OCI-LY1 (cell line): ENCODE measurements around the gene NFIX.

Experiments used
- H2AFZ ChIP-seq: fragments of 200-600 bp; sonication (generic), shearing (Covaris generic); 2 replicates; pipeline ENCODE4 v1.6.0; 2014; ENCODE audit warnings: antibody characterized with exemption, mild to moderate bottlenecking, low read length
- H3F3A ChIP-seq: fragments of 200-600 bp; sonication (generic), shearing (Covaris generic); 2 replicates; pipeline ENCODE4 v1.6.0; 2014; ENCODE audit warnings: mild to moderate bottlenecking, antibody characterized with exemption, low read length, moderate library complexity; ENCODE audit not compliant: insufficient read depth
- H3K27ac ChIP-seq: fragments of 200-600 bp; sonication (generic); 2 replicates; pipeline ENCODE4 v1.5.1; 2014; ENCODE audit warnings: low read length, mixed run types, mild to moderate bottlenecking, low read depth; ENCODE audit not compliant: poor library complexity, severe bottlenecking
- H3K27me3 ChIP-seq: fragments of 200-600 bp; sonication (generic); 2 replicates; pipeline ENCODE4 v1.6.0; 2014; ENCODE audit warnings: antibody characterized with exemption, mild to moderate bottlenecking, low read length, moderate library complexity; ENCODE audit not compliant: insufficient read depth
- H3K36me3 ChIP-seq: fragments of 200-600 bp; sonication (generic); 2 replicates; pipeline ENCODE4 v1.6.1; 2014; ENCODE audit warnings: mild to moderate bottlenecking, antibody characterized with exemption, low read length, moderate library complexity, mixed read lengths; ENCODE audit not compliant: insufficient read depth
- H3K4me1 ChIP-seq: fragments of 200-600 bp; sonication (generic); 2 replicates; pipeline ENCODE4 v1.5.1; 2014; ENCODE audit warnings: mild to moderate bottlenecking, low read length, moderate library complexity; ENCODE audit not compliant: insufficient read depth, severe bottlenecking
- H3K4me2 ChIP-seq: fragments of 200-600 bp; sonication (generic), shearing (Covaris generic); 2 replicates; pipeline ENCODE4 v1.6.1; 2014; ENCODE audit warnings: low read length
- H3K4me3 ChIP-seq: fragments of 200-600 bp; sonication (generic); 2 replicates; pipeline ENCODE4 v1.5.1; 2014; ENCODE audit warnings: low read length, low read depth, mild to moderate bottlenecking, mixed read lengths; ENCODE audit not compliant: poor library complexity, severe bottlenecking
- H3K79me2 ChIP-seq: fragments of 200-600 bp; shearing (Covaris generic); 2 replicates; pipeline ENCODE4 v1.6.1; 2016; ENCODE audit warnings: mixed run types, low read length, mixed read lengths; ENCODE audit not compliant: insufficient read depth
- H3K9ac ChIP-seq: fragments of 200-600 bp; sonication (generic), shearing (Covaris generic); 2 replicates; pipeline ENCODE4 v1.6.1; 2014; ENCODE audit warnings: mild to moderate bottlenecking, low read length, mixed read lengths
- H3K9me2 ChIP-seq: fragments of 200-600 bp; sonication (generic), shearing (Covaris generic); 2 replicates; pipeline ENCODE4 v1.6.1; 2014; ENCODE audit warnings: low read depth, mild to moderate bottlenecking, low read length, mixed read lengths
- H3K9me3 ChIP-seq: fragments of 200-600 bp; shearing (Covaris generic); 2 replicates; pipeline ENCODE4 v1.6.1; 2014; ENCODE audit warnings: low read length, mixed read lengths
- H4K20me1 ChIP-seq: fragments of 200-600 bp; sonication (generic), shearing (Covaris generic); 2 replicates; pipeline ENCODE4 v1.6.0; 2016; ENCODE audit warnings: mild to moderate bottlenecking, low read length; ENCODE audit not compliant: insufficient read depth
- EZH2 ChIP-seq: fragments of 200-600 bp; sonication (generic), shearing (Covaris generic); IDR thresholded peaks from 2 replicates; pipeline ENCODE4 v1.8.0; 2017; ENCODE audit warnings: borderline replicate concordance, mixed run types, mild to moderate bottlenecking, antibody characterized with exemption, low read length, moderate library complexity, mixed read lengths
- TF ChIP-seq, protein P1 (sequence below): fragments of 200-600 bp; sonication (generic), shearing (Covaris generic); IDR thresholded peaks from 2 replicates; pipeline ENCODE4 v1.5.1; 2017; ENCODE audit warnings: mild to moderate bottlenecking, antibody characterized with exemption, low read length, moderate library complexity, mixed read lengths

NFIX gene

DNA sequence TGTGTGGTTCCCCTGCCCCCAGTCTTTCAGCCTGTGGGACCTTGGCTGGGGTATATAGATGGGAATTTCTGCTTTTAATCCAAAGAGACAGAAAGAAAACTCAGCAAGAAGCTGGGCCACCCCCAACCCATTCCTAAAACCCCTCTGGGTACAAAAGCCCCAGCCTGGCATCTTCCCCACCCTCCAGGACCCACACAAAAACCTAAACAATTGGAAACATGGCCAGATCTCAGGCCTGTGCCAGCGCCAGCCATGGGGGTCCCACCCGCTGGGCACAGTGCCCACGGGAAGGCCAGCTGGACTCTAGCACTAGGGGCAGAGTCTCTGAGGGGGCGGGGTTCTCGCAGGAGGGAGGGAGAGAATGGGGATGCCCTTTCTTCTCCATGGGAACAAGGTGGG is 98.8 kb downstream of the NFIX start:
- H3K79me2 ChIP-seq: no peaks in the 10 kb centered on the region
- no peak overlapping the region for H3K27ac ChIP-seq
- peaks cover 15% of the 10 kb centered on the region for H3K4me1 ChIP-seq
- TF ChIP-seq, protein P1, sequence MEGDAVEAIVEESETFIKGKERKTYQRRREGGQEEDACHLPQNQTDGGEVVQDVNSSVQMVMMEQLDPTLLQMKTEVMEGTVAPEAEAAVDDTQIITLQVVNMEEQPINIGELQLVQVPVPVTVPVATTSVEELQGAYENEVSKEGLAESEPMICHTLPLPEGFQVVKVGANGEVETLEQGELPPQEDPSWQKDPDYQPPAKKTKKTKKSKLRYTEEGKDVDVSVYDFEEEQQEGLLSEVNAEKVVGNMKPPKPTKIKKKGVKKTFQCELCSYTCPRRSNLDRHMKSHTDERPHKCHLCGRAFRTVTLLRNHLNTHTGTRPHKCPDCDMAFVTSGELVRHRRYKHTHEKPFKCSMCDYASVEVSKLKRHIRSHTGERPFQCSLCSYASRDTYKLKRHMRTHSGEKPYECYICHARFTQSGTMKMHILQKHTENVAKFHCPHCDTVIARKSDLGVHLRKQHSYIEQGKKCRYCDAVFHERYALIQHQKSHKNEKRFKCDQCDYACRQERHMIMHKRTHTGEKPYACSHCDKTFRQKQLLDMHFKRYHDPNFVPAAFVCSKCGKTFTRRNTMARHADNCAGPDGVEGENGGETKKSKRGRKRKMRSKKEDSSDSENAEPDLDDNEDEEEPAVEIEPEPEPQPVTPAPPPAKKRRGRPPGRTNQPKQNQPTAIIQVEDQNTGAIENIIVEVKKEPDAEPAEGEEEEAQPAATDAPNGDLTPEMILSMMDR: no peak
- TF ChIP-seq EZH2: no peak
- no peaks in the 10 kb centered on the region for H3K9me3 ChIP-seq
- no peak overlapping the region for H2AFZ ChIP-seq
- peaks cover 5% of the 10 kb centered on the region; the same call in 1 of the 2 replicates for H3K36me3 ChIP-seq
- H3K4me2 ChIP-seq: no peak overlapping the region
- peaks cover 18% of the 10 kb centered on the region for H3K27me3 ChIP-seq
- no peaks in the 10 kb centered on the region for H4K20me1 ChIP-seq
- H3K9ac ChIP-seq: no peak overlapping the region
- no peak overlapping the region for H3K4me3 ChIP-seq
- H3K9me2 ChIP-seq: no peaks in the 10 kb centered on the region
- H3F3A ChIP-seq: no peaks in the 10 kb centered on the region

DNA sequence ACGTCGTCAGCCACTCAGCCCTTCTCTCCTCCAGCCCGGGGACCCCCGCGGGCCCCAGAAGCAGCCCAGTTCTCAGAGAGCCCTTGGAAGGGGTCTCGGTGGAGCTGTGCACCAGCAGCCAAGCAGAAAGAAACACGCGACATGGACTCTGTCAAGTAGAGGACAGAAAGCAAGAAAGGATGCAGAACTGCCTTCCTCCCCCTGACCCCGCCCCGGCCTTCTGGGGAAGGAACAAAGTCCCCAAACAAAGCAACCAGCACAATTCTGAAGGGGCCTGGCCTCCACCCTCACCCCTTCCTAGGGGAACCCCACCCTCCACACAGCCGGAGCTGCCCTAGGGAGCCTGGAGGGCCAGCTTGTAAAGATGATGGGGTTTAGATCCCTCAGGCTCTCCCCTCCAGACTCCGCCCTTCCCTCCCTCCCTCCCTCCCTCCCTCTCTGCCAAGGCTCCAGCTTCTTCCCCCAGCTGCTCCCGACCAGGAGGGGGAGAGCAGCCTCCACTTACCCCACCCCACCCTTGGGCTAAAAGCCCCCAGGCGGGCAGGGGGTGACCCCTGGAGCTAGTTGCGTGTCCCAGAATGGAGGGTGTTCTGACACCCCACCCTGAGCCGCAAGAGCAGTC is 99.6 kb downstream of the NFIX start:
- H3K9me3 ChIP-seq: no peaks in the 10 kb centered on the region
- H3K27ac ChIP-seq: no peak overlapping the region
- no peaks in the 10 kb centered on the region for H4K20me1 ChIP-seq
- no peak overlapping the region for H3K9ac ChIP-seq
- no peak overlapping the region for H2AFZ ChIP-seq
- TF ChIP-seq EZH2: no peak
- TF ChIP-seq, protein P1: no peak
- H3K4me3 ChIP-seq: no peak overlapping the region
- H3K4me2 ChIP-seq: no peak overlapping the region
- no peaks in the 10 kb centered on the region for H3F3A ChIP-seq
- H3K9me2 ChIP-seq: no peaks in the 10 kb centered on the region
- H3K4me1 ChIP-seq: peaks cover 23% of the 10 kb centered on the region
- H3K79me2 ChIP-seq: no peaks in the 10 kb centered on the region
- H3K36me3 ChIP-seq: peaks cover 7% of the 10 kb centered on the region; the same call in 1 of the 2 replicates
- H3K27me3 ChIP-seq: peaks cover 18% of the 10 kb centered on the region

DNA sequence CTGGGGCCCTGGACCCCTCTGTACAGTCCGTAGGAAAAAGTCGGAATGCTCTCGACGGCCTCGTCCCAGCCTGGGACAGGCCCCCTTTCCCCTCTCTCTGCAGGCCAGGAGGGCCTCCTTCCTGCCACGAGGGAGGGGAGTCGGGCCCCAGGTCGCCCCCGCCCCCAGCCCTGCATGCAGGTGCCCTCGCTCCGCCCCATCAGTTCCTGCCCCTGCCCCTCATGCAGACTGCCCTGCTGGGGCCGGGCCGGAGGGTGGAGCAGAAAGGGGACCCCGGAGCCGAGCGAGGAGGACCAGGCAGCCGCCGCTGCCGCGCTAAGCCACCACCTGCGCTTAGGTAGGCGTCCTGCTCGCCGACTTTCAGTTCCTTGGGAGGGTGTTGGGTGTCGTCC is 100.1 kb downstream of the NFIX start:
- Histone ChIP-seq H3K9me2 (no peaks in the 10 kb centered on the region), H3K4me1 (peaks cover 28% of the 10 kb centered on the region), H3K4me3 (no peak overlapping the region), H3K4me2 (no peak overlapping the region; the same call in 1 of the 2 replicates), H2AFZ (no peak overlapping the region), H3K27ac (no peak overlapping the region), H3K9ac (no peak overlapping the region), H3K79me2 (no peaks in the 10 kb centered on the region), H3F3A (no peaks in the 10 kb centered on the region), H4K20me1 (no peaks in the 10 kb centered on the region), H3K9me3 (no peaks in the 10 kb centered on the region), H3K36me3 (peaks cover 11% of the 10 kb centered on the region; the same call in 1 of the 2 replicates), H3K27me3 (peaks cover 14% of the 10 kb centered on the region)
- no peak for TF ChIP-seq EZH2
- TF ChIP-seq, protein P1: no peak
